GM19395 (cell line): Measurements from ENCODE around the gene ARPC5L.
A peak's percentile ranks its signal among the peaks of the same experiment; 100 is the strongest.
"Not testable (repeated sequence)": the region's sequence is repeated elsewhere in the genome, so short reads cannot be mapped to it uniquely, and the experiment has no call there.

ENCODE experiments used
- ATAC-seq: cut with Tn5 transposase; IDR thresholded peaks from one replicate; pipeline ENCODE4 v1.9.1; 2021; ENCODE audit warnings: mild to moderate bottlenecking, moderate library complexity; ENCODE audit not compliant: unreplicated experiment

The ARPC5L gene

DNA sequence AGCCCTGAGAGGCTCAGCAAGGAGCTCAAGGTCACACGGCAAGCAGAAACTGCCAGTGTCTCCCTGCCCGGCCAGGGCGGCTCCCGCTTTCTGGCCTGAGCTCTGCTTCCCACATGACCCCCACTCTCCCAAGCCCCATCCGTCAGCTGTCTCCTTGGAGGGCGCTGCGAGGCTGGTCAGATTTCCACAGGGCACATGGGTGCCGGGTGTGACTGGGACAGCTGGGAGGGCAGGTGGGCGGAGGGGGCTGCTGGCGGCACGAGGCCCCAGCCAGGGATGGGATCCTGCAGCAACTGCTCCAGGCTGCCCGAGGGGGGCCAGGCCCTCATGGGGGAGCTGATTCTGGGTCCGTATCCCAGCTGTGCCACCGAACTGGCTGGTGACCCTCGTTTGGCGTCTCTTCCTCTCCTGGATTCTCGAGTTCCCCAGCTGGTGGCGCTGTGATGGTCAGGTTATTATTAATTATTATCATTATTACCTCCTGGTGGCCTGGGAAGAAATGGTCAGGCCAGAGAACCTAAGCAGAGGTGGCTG lies 21.6 kb upstream of the ARPC5L start:
- no peak for ATAC-seq

- no peak for ATAC-seq
These were observed 20.7 kb upstream of the ARPC5L start for GRCh38 chr9:124841075-124841821.

- ATAC-seq: no peak
These were observed 18.4 kb upstream of the ARPC5L start for GRCh38 chr9:124843456-124844034.

GRCh38 chr9:124844291-124844690 lies 17.6 kb upstream of the ARPC5L start:
- no peak for ATAC-seq

DNA sequence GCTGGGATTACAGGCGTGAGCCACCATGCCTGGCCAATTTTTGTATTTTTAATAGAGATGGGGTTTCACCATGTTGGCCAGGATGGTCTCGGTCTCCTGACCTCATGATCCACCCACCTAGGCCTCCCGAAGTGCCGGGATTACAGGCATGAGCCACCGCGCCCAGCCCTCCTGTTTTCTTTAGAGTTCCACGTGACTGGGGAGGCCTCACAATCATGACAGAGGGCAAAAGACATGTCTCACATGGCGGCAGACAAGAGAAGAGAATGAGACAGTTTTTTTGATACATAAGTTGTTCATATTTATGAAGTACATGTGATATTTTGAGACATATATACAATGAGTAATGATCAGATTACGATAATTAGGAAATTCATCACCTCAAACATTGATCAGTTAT lies 15.5 kb upstream of the ARPC5L start:
- not testable (repeated sequence) for ATAC-seq

DNA sequence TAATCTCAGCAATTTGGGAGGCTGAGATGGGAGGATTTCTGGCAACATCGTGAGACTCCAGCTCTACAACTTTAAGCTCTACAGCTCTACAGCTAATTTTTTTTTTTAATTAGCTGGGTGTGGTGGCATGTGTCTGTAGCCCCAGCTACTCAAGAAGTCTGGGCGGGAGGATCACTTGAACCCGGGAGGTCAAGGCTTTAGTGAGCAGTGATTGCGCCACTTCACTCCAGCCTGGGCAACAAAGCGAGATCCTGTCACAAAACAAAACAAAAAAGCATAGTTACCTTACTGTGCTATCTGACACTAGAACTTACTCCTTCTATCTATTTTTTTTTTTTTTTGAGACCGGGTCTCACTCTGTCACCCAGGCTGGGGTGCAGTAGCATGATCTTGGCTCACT lies 15.0 kb upstream of the ARPC5L start:
- no peak for ATAC-seq

DNA sequence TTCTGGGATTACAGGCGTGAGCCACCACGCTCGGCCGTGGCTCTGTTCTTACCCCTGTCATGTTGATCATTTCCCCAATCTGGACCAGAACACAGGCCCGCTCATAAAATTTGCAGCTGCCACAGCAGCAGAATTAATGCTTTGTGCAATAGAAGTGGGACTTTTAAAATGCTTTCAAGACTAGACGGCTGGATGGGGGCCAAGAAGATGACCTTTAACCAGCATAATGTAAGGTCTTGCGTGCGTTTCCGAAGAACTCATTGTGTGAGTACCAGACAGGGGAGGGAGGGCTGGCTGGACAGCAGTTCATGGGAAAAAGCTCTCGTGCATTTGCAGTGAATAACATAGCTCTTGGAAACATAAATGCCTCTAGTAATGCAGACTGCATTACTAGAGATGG lies 12.1 kb upstream of the ARPC5L start:
- no peak for ATAC-seq

DNA sequence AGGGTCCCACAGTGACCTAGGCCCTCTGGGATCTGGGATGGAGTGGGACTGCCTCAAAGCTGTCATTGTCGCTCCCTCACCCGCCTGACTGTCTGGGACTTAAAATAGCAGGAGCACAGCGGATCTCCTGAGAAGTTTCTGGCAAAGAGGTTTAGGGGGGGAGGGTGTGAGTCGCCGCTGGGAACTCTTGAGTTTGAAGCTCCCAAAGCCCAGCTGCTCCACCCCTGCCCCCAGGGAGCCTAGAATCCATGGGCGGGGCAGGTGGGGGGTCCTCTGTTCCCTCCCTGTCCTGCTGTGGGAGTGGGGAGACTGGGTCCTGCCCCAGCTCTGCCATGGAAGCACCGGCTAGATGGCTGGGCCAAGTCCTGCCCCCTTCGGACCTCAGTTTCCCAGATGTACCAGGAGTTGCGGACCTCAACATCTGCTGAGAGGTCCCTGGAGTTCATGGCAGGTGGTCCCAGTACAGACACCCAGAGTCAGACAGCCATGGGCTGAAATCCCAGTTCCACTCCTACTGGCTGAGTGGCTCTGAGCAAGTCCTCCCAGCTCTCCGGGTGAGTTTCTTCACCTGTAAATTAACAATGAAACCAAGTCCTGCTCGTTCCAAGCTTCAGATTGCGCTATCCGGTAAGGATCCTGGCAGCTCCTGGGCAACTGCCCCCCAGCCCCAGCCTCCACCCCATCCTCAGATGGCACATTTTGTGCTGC lies 9.7 kb upstream of the ARPC5L start:
- ATAC-seq: no peak

- ATAC-seq: peak; percentile 81
These were observed 8.9 kb upstream of the ARPC5L start, which contains the start of gene WDR38 for GRCh38 chr9:124852829-124853531. Gene WDR38, plus strand, starts transcription at chr9:124853460. Its CDS starts 72 bp downstream, at chr9:124853532.

- no peak for ATAC-seq
These were observed 8.3 kb upstream of the ARPC5L start for GRCh38 chr9:124853605-124854143.

DNA sequence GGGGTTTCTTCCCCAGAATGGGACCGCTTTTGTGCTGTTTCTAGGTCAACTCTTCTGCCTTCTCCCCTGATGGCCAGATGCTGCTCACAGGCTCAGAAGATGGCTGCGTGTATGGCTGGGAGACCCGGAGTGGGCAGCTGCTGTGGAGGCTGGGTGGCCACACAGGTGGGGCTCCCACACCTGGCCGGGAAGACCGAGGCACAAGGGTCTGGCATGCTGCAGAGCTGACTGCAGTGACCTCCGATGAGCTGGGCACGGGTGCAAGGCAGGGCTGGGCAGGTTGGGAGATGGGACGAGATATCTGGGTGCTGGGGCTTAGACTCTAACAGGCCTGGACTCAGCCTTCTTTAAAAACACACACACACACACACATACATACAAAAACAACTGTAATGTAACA lies 7.8 kb upstream of the ARPC5L start:
- no peak for ATAC-seq

DNA sequence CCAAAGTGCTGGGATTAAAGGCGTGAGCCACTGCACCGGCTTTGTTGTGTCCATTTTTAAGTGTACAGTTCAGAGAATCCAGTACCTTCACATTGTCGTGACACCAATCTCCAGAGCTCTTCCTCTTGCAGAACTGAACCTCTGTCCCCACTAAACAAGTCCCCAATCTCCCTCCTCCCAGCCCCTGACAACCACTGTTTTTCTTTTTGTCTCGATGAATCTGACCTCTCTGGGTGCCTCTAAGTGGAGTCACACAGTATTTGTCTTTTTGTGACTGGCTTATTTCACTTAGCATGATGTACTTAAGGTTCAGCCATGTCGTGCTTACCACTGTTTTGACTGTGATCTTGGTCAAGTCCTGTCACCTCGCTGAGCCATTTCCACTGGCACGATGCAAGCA lies 7.1 kb upstream of the ARPC5L start:
- ATAC-seq: no peak

DNA sequence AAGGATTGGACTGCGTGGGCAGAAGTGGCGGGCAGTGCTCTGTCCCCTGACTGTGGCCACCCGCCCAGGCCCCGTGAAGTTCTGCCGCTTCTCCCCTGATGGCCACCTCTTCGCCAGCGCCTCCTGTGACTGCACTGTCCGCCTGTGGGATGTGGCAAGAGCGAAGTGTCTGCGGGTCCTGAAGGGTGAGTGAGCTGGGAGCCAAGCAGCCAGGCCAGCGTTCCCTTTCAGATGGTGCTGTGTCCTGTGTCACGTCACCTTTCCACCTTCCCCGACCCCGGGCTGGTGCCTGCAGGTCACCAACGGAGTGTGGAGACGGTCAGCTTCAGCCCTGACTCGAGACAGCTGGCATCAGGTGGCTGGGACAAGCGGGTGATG lies 6.4 kb upstream of the ARPC5L start:
- no peak for ATAC-seq

DNA sequence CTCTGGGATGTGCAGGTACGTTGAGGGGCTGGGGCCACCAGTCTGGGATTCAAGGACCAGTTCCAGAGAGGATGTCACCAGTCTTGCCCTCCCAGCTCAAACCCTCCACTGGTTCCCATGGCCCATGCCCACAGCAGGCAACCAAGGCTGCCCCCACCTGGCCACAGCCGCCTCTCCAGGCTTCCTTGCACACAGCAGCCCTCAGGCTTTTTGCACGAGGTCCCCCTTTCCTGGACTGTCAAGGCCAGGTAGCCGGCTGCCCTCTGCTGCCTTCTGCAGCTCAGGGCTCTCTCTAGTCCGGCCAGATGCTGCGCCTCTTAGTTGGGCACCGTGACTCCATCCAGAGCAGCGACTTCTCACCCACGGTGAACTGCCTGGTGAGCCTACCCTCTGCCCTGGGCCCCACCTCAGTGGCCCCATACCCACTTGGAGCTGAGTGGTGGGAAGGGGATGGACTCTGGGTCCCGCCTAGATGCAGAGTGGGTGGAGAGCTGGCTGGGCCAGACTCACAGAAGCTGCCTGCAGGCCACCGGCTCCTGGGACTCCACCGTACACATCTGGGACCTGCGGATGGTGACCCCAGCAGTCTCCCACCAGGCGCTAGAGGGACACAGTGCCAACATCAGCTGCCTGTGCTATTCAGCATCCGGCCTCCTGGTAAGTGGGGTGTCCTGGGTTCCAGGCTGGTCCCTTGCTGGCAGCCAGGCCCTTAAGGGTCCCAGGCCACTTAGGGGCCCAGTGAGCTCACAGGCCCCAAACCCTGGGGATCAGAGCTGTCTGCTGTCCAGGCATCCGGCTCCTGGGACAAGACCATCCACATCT lies 5.8 kb upstream of the ARPC5L start:
- ATAC-seq: no peak

DNA sequence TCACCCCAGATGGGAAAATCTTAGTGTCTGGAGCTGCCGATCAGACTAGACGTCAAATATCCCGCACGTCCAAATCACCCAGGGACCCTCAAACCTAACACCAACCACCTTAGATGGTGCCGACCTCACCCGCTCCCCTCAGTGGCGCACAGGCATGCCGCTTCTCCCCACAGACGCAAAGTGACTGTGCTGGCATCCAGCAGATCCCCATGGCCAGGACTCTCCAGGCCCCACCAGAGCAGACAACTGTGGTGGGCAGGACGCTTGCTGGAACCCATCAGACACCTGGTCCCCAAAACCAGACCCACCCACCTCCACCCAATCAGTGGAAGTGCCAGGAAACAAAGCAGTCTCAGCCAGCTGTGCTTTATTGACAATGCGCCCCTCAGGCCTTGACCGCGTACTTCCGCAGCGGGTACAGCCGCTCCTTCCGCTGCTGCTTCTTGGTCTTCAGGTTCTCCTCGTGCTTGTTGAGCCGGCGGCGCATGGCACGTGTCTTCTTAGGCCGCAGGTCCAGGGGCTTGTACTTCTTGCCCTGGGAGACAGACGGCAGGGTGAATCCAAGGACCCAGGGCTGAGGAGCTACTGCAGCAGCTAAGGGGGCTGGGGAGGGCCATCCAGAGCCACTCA lies 4.3 kb upstream of the ARPC5L start:
- ATAC-seq: no peak

GRCh38 chr9:124858330-124859046 lies 3.4 kb upstream of the ARPC5L start:
- no peak for ATAC-seq

DNA sequence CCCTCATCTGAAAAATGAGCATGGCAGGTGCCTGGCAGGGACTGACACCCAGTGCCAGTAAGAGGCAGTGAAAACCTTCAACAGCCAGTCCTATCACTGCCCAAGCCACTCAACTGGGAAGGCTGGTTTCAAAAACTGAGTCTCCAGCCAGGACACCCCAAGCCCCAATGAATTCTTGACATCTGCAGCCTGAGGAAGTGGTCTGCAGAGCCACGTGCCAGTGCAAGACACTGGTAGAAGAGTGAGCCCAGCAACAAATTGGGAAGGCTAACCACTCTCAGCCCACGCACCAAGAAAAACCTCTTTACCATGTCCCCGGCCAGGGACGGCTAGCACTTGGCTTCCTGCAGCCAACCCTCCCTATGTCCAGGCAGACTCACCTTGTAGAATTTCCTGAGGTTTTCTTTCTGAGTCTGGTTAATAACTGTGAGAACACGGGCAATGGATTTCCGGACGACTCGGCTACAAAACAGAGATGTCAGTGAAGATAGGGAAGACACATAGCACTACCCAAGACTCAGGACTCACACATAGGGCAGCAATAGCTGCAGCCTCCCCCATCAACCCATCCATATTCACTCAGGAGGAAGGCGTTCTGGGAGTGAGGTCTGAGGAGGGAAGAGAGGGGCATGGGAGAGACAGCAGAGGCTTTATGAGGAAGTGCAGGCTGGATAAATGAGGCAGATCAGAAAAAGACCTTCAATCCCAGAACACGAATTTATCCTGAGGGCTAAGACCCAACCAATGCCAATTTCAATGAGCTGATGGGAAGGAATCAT lies 1.9 kb upstream of the ARPC5L start:
- no peak for ATAC-seq
